Breast epithelium (tissue), 3 donors: Measurements from ENCODE around the gene ATP13A4.

Experiments used
- CTCF ChIP-seq, 3 donors: fragments of 450-650 bp; IDR thresholded peaks; one replicate each; pipeline ENCODE4 v1.5.1; 2016 to 2017; ENCODE audit warnings: antibody characterized with exemption in 3 of 3, mild to moderate bottlenecking in 3 of 3, moderate library complexity in 3 of 3
- POLR2A ChIP-seq: fragments of 450-650 bp; IDR thresholded peaks from one replicate; pipeline ENCODE4 v1.6.1; 2016; ENCODE audit warnings: antibody characterized with exemption, mild to moderate bottlenecking, moderate library complexity
- POLR2AphosphoS5 ChIP-seq, 3 donors: sonication (generic); formaldehyde crosslinking; IDR thresholded peaks; one replicate each; pipeline ENCODE4 v1.6.1; 2017; ENCODE audit warnings: antibody characterized with exemption in 3 of 3

GRCh38 chr3:193457526-193457925 is 97.2 kb downstream of the ATP13A4 start:
- no peak for TF ChIP-seq CTCF (IDR thresholded peaks at IDR 0.05)
- TF ChIP-seq POLR2A: no peak
- no peak for TF ChIP-seq POLR2AphosphoS5 (IDR thresholded peaks at IDR 0.05)
